Measurements from ENCODE around the gene TK1.
A peak's percentile ranks its signal among the peaks of the same experiment; 100 is the strongest.
"Not testable (repeated sequence)": the region's sequence is repeated elsewhere in the genome, so short reads cannot be mapped to it uniquely, and the experiment has no call there.

Gene TK1

DNA sequence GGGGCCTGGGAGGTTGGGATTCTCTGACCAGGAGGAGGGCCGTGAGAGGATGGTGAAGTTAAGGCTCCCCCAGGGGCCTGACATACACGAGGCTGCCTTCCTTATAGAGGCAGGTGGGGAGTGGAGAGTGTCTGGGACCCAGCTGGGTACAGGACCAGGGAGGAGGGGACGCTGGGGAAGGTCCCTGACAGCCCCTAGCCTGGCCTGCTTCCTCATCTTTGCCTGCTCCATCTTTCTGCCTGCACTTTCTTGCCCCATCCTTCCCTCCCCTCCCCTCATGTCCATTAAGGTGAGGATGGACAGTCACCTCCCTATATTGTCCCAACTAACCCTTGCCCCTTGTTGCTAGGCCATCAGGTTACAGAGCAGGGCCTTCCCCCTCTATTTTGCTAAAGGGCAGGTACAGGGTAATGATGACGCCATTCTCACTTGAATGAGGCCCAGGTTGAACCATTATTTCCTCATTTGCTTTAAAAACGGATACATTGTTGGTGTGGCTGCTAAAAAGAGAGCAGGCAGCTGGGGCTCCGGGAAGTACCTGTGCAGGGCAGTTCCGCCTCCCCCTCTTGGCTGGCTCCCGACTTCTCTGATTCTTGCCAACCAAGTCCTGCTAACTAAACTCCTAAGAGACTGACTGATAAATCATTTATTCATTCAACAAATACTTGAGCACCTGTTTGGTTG is 39.4 kb downstream of the TK1 start:
- no peak for DNase-seq

DNA sequence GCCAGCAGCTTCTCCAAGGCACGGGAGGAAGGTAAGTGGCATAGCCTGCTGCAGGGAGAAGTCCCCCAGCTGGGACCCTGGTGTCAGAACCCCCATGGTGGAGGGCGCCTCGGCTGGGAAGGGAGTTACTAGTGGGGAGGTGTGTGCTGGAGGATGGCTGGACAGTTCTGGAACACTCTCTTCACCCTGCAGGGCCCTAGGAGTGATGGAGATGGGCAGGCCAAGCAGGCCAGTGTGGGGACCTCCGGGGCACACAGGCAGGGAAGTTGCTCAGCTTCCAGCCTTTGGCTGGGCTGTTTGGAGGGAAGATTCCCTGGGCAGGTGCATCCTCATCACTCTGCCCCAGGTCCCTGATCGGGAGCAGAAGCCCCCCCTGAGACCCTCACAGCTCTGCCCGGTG is 40.0 kb downstream of the TK1 start:
- no peak for DNase-seq

DNA sequence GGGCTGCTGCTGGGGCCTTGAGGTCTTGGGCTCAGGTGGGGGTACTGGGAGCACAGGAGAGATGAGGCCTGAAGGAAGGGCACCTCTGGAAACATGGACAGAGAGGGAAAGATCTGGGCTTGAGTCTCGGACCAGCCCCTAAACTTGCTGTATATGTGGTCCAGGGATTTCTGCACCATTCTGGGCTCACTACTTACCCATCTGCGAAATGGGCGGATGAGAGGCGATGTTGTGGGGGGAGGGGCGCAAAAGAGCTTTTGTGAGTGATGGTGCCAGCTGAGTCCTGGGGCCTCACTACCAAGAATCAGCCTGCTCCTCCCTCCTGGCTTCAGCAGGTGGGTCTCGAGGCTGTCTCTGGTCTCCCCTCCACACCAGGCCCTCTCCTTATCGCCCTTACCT is 40.4 kb downstream of the TK1 start:
- no peak for DNase-seq

DNA sequence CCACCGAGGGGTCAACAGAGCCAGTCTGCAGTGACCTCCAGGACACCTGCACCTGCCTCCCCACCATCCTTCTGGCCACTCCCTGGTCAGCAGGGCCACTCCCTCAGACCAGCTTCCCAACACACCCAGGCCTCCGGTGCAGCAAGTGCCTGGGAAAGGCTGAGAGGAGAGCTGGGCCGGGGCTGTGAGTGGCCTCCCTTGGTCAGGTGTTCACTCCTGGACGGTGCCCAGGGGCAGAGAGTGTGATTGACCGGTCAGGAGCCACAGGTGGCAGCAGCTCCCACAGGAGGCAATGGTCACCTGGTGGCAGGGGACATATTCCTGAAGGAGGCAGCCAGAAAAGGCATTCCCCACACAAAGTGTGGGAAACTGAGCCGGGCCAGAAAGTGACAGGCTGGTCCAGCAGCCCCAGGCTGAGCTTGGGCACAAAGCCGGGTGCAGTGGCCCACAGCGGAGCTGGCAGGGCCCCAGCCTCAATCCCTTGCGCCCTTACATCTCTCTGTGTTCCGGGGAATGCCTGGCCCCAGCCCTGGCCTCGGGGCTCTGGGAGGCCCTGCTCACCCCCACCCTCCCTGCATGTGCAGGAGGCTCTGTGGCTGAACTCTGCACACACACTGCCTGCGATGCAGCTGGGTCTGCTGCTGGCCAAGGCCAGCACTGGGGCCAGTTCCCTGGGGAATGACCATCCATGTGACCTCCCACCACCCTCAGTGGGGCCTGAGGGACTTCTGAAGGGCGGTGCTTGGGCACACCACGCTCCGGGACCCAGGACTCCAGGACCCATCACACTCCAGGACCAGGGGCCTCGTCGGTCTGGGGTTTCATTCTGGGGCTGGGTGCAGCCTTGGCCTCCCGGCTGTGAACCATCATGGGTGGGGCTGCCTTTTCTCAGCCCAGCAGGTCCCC is 41.9 kb downstream of the TK1 start:
- DNase-seq = no peak

DNA sequence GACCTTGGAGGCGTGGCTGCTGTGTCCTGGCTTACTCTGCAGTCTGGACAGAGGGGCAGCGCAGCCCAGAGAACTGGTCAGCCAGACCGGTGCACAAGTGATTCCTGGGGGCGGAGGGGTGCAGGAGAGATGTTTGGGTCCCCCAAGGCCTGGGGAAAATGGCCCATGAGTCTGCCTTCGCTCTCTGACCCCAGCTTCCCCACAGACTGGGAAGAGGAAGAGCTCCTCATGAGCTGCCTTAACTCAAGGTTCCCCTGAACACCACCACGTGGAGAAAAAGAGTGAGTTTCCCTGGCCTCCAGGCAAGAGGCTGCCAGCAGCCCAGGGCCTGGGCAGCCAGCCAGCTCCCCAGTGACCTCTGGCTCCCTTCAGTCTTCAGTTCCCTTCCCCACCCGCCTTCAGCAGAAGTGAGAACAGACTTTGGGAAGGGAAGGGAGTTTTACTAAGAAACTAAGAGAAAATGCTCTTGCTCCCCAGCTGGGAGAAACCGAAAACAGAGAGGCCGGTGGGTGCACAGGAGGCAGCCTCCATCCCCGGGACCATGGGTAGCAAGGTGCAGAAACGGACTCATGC is 42.6 kb downstream of the TK1 start:
- DNase-seq = no peak

DNA sequence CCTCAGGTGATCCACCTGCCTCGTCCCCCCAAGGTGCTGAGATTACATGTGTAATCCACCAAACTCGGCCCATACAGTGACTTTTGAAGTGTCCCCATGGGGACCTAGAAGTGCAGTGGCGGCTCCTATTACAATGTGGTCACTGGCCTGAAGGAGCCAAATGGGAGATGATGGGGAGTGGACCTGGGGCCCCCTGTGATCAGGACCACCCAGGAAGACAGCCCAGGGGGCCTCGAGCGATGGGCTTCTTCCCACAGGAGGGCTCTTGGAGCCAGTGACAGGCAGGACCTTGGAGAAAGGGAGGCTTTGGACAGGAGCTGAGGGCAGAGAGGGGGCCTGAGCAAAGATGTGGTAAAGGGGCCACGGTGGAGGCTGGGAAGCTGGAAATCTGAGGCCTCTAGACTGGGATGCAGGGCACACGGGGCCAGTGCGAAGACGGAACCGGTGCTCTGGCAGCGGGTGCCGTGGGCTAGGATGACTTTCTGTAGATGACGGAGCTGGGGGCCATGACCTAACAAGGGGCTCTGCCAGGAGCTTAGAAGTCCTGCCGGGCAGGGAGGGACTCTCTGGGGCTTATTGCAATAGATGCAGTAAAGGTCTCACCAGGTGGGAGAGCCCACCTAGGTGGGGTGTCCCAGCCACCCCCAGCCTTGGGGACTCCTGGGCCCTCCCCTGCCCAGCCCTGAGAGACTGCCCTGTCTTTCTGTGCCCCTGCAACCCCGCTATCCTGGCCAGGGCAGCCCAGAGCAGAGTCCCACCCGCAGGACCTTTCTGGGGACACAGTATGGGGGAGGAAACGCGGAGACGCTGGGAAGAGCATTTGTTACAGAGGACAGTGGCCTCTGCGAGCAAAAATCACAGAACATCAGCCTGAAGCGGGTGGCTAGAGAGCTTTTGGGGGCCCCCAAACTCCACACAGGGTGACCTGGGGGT is 43.4 kb downstream of the TK1 start:
- DNase-seq = no peak

DNA sequence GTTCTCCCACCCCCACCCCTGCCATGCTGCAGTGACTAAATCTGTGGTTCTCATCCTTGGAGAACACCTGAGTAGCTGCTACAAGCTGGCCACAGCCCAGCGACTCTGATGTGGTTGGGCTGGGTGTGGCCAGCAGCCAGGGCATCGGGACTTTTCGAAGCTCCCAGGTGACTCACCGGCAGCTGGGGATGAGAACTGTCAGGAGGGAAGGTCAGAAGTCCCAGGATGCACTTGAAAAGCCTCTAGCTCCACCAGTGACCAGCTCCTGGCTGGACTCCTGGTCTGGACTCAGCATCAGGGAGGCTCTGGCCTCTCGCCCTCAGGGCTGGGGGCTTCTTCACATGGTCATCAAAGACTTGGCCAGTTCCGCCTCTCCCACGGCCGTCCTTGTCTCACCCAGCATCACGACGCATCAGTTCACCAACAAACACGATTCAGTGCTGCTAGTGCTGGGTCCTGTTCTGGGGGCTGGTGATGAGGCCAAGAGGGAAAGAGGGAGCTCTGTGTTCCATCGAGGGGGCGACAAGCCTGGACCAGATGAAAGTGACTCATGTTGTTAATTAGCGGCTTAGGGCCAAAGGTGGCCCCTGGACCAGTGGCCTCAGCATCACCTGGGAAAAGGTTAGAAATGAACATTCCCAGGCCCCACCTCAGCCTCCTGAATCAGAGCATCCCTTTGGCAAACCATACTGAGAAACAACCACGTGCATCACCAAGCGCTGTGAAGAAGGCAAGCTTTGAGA is 44.6 kb downstream of the TK1 start:
- DNase-seq = no peak

DNA sequence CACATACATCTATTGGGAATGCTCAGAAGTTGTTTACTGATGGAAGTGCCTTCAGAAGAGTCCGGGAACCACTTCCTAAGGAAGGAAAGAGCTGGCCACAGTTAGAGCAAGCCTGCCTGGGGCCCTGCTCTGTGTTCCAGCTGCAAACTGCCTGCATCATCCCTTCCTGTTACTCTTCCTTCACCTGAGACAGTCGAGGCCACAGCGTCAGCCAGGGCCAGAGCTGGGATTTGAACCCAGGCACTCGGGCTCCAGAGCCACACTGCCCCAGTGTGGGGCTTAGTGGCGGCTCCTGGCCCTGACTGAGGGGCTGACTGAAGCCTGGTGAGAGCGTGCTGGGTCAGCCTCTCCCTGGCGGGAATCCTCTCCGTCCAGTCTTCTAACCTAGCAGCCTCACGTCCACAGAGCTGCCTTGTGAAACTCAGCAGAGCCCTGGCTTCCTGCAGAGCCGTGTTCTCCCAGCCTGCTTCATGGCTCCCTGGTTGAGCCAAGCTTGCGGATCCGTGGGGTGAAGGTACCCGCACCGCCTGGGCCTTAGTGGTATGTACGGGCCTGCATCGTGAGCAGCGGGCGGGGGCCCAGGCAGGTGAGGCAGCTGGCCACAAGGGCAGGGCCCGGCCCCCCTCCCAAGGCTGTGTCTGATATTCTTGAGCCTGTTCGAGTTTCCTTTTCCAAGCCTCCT is 45.3 kb downstream of the TK1 start:
- DNase-seq = no peak

DNA sequence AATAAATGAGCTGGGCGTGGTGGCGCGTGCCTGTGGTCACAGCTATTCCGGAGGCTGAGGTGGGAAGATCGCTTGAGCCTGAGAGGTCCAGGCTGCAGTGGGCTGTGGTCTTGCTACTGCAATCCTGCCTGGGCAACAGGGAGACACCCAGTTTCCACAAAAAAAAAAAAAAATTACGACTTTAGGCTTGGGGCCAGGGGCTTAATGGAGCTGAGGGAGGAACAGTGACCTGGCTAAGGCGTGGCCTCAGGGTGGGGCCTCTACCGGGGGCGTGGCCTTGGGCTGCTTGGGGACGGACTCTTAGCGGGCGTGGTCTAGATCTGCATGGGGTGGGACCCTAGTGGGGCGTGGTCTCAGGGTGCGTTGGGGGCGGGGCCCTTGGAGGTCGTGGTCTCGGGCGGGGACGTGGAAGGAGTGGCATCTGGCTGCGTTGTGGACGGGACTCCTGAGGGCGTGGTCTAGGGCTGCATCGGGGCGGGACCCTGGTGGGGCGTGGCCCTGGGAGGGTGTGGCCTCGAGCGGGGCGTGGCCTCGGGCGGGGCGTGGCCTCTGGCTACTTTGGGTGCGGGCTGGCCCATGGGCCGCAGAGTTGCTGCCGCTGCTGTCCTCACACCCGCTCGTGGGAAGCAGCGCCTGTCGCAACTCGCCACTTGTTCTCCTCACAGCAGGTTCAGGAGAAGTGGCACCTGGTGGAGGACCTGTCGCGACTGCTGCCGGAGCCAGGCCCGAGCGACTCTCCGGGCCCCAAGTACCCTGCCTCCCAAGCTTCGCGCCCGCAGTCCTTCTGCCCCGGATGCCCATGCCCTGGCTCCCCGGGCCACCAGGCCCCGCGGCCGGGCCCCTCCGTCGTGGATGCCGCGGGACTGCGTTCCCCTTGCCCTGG is 46.4 kb downstream of the TK1 start:
- DNase-seq = peak; percentile 85

DNA sequence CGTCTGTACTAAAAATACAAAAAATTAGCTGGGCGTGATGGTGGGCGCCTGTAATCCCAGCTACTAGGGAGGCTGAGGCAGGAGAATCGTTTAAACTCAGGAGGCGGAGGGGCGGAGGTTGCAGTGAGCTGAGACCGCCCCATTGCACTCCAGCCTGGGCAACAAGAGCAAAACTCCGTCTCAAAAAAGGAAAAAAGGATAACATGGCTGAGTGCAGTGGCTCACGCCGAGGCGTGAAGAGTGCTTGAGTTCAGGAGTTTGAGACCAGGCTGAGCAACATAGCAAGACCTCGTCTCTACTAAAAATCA is 47.0 kb downstream of the TK1 start:
- DNase-seq = not testable (repeated sequence)

DNA sequence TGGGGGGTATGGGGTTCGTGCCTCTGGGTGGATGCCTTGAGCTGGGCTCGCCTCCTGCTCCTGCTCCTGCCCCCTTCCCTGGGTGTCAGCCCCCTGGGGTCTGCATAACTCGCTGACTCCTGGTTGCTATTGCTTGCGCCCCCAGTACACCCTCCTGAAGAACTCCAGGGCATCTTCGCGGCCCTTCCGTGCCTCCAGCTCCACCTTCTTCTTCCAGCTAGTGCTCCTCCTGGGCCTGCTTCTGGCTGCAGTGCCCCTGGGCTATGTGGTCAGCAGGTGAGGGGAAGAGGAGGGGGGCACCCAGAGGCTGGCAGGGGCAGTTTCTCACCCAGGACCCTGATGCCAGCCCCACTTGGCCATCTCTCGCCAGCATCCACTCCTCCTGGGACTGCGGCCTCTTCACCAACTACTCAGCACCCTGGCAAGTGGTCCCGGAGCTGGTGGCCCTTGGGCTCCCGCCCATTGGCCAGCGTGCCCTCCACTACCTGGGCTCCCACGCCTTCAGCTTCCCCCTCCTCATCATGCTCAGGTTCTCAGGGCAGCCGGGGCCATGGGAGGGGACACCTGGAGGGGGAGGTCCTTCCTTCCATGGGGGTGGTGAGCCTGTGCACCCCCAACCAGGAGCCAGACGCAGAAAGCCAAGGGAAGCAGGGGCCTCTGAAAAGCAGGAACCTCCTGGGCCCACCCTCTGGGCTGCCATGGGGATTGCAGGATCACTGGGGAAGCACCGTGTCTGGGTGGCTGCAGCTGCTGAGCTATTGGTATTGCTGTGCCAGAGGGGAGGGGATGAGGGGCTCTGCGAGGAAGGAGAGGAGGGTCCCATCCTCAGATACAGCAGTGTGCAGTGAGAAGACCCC is 48.4 kb downstream of the TK1 start:
- no peak for DNase-seq

DNA sequence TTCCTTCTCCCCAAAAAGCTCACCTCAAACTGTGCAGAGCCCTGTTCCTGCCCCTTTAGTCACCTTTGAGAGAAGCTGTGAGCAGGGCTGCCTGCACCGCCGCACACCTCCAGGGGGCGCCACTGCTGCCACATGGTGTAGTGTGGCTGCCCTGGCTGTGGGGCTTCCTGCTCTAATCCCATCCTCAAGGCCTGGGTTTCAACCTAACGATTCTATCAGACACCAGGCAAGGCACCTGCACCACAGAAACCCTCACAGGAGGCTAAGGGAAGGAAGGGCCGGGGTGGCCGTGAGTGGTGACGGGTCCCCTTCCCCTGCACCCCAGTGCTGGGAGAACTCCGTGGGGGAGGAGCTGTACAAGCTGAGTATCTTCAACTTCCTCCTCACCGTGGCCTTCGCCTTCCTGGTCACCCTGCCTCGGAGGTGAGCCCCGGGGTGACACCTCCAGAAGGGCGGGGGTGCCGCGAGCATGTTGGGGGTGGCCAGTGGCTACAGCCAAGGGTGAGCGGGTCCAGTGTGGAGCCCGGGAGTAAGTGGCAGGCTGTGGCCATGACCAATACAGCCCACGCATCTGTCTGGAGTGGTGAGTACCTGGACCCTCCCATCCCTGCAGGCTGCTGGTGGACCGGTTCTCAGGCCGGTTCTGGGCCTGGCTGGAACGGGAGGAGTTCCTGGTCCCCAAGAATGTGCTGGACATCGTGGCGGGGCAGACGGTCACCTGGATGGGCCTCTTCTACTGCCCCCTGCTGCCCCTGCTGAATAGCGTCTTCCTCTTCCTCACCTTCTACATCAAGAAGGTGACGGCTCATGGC is 49.3 kb downstream of the TK1 start:
- DNase-seq = no peak

DNA sequence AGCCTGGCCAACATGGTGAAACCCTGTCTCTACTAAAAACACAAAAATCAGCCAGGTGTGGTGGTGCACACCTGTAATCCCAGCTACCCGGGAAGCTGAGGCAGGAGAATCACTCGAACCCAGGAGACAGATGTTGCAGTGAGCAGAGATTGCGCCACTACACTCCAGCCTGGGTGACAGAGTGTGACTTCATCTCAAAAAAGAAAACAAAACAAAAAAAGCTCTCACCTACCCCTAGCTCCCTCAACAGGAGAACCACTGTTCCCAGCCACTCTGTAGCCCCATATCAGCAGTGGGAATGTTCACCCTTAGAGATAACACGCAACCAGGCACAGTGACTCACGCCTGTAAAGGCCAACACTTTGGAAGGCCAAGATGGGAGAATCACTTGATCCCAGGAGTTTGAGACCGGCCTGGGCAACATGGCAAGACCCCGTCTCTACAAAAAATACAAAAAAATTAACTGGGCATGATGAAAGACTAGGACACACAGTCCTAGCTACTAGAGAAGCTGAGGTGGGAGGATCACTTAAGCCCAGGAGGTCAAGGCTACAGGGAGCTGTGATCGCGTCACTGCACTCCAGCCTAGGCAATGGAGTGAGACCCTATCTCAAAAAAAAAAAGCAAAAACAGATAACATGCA is 50.9 kb downstream of the TK1 start:
- DNase-seq = no peak

DNA sequence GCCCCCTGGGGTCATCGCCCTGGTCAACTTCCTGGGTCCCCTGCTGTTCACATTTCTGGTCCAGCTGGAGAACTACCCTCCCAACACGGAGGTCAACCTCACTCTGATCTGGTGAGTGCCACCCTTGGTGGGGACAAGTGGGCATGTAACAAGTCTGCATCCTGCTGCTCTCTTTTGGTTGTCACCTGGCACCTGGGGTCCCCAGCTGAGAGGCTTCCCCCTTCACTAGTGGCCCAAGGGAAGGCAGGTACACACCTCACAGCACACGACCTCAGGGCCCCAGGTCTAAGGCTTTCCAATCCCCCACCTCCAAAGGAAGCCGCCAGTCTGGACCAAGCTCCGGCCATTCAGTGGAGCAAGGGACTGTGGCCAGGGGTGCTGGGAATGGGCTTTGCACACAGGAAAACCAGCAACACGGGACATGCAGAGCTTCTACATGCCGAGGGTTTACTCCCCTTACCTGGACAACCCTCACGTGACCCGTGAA is 51.9 kb downstream of the TK1 start:
- DNase-seq = no peak

DNA sequence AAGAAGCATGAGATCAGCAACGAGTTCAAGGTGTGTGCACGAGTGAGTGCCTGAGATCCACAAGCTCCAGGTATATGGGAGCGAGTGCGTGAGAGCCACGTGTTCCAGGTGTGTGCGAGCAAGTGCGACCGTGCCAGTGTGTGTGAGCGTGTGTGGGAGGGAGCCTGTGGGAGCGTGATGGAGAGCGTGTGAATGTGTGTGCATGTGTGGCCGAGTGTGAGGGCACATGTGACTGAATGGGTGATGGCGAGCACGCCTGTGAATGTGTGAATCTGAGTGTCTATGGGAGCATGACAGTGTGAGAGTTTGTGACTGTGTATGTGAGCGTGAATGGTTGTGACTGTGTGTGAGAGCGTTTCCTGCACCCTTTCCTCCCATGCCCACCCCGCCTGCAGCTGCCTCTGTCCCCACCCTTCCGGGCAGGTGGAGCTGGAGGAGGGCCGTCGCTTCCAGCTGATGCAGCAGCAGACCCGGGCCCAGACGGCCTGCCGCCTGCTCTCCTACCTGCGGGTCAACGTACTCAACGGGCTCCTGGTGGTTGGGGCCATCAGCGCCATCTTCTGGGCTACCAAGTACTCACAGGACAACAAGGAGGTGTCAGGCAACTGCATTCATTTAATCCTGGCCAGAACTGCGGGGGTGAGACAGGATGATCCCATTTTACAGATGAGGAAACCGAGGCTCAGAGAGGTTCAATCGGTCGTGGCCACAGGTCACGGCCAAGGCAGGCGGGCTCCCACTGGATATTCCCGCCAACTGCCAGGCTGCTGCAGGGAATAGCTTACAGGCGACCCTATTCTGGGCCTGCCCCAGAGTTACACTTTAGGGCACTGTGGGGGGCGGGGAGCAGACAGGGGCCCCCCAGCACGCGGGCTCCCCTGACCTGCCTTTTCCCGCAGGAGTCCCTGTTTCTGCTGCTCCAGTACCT is 52.6 kb downstream of the TK1 start:
- DNase-seq = peak; percentile 38

DNA sequence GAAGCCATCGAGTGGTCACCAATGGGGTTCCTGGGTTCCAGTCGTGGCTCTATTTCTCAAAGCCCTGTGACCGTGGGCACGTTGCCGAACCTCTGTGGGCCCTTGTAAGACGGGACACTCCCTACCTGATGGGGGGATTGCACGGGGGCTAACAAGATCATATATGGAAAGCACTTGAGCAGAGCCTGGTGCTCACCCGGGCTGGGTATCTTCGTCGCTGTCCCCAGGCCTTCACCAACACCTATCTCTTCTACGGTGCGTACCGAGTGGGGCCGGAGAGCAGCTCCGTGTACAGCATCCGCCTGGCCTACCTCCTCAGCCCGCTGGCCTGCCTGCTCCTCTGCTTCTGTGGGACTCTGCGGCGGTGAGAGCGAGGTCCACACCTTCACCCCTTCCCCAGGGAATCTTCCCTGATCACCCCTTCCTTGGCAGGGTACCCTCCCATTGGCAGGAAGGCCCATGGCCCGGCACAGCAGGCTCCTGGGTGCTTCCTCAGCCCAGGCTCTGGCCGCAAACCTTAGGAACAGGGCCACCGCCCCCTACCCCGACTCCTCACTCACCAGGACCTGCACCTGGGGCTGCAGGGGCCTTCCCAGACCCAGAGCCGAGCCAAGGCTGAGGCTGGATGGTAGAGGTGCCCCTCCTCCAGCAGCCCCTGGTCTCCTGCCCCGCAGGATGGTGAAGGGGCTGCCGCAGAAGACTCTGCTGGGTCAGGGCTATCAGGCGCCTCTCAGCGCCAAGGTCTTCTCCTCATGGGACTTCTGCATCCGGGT is 53.5 kb downstream of the TK1 start:
- DNase-seq = no peak

Measured in NCI-H748 treated with DMSO at 0.1 percent for 48 hours (cell line).